K562 (cell line): ENCODE measurements around the gene IRF8. TPM values are rescaled to one million over a fixed set of nuclear protein-coding genes. Genes with fewer than 3 reads are reported as not detected.

ENCODE experiments used
- ATAC-seq: fragments of 200-7000 bp; cut with Tn5 transposase; 3 replicates; pipeline ENCODE4 v1.9.1; 2020; ENCODE audit warnings: moderate library complexity
- BruUV-seq: library from RNA; stranded (reverse); fragments of 400-500 nt; replicated peaks from 2 replicates; lab custom pipeline; 2021; lab: Mats Ljungman, UMichigan
- CTCF ChIA-PET: fragments of 300-600 bp; formaldehyde crosslinking; extraction: SDS; loops from one replicate; lab custom pipeline; 2021; ENCODE audit warnings: low intra/inter-chr PET ratio; lab: Yijun Ruan, JAX
- POLR2A ChIA-PET: fragments of 300-600, 350-650 bp; sonication (Branson Sonifier 250); formaldehyde crosslinking; extraction: SDS; loops from one replicate; lab custom pipeline; 2021; ENCODE audit warnings: antibody characterized with exemption, inconsistent platforms; lab: Yijun Ruan, JAX
- DNase-seq, 4 experiments: peaks; one replicate each; pipeline versions ENCODE4 v3.0.0 to v3.0.0-alpha.2; 2011 to 2018; ENCODE audit warnings: low spot score in 3 of 4, mixed read lengths in 3 of 4; ENCODE audit errors: extremely low read depth in 1 of 4
- FAIRE-seq: peaks from 2 replicates; lab custom pipeline; 2011; peaks lifted over from hg19 to GRCh38; lab: Jason Lieb, UNC
- H2AFZ ChIP-seq: 2 replicates; pipeline ENCODE4 v1.6.0; 2011; ENCODE audit warnings: low read depth, low read length, control low read depth, inconsistent platforms
- H3K27ac ChIP-seq: fragments of 200-600 bp; 3 replicates; pipeline ENCODE4 v1.8.0; 2011; ENCODE audit warnings: low read depth, mild to moderate bottlenecking, control low read depth, inconsistent platforms, low read length, moderate library complexity, mixed read lengths; ENCODE audit errors: extremely low read depth
- H3K27me3 ChIP-seq, 2 experiments: fragments of 300-600 bp in 1 of 2; 2 replicates in 1 of 2; 3 replicates in 1 of 2; pipeline versions ENCODE4 v1.6.0 to v1.8.0; 2011; ENCODE audit warnings: inconsistent platforms in 2 of 2, low read length in 2 of 2, mild to moderate bottlenecking in 1 of 2, mixed read lengths in 1 of 2, moderate library complexity in 1 of 2; ENCODE audit not compliant: control insufficient read depth in 2 of 2, insufficient read depth in 2 of 2
- H3K36me3 ChIP-seq: fragments of 300-600 bp; 3 replicates; pipeline ENCODE4 v1.8.0; 2011; ENCODE audit warnings: mild to moderate bottlenecking, low read length, inconsistent platforms; ENCODE audit not compliant: control insufficient read depth, insufficient read depth
- H3K4me1 ChIP-seq, 2 experiments: fragments of 200-600 bp in 1 of 2; replicated peaks in 1 of 2; 2 replicates in 1 of 2; 3 replicates in 1 of 2; pipeline versions ENCODE4 v1.5.1 to v1.8.0; 2011; ENCODE audit warnings: inconsistent platforms in 2 of 2, low read length in 2 of 2, mild to moderate bottlenecking in 1 of 2, mixed read lengths in 1 of 2, moderate library complexity in 1 of 2; ENCODE audit not compliant: control insufficient read depth in 2 of 2, insufficient read depth in 2 of 2
- H3K4me2 ChIP-seq: 2 replicates; pipeline ENCODE4 v1.6.1; 2011; ENCODE audit warnings: low read length, control low read depth, inconsistent platforms, mixed read lengths; ENCODE audit not compliant: insufficient read depth
- H3K4me3 ChIP-seq: fragments of 200-600 bp; sonication (generic), shearing (Covaris generic); 2 replicates; pipeline ENCODE4 v1.5.1; 2016; ENCODE audit warnings: control low read depth, inconsistent platforms
- H3K79me2 ChIP-seq: fragments of 200-600 bp; 3 replicates; pipeline ENCODE4 v1.8.0; 2011; ENCODE audit warnings: low read length, inconsistent platforms; ENCODE audit not compliant: control insufficient read depth, insufficient read depth
- H3K9ac ChIP-seq, 2 experiments: 2 replicates each; pipeline versions ENCODE4 v1.6.0 to v1.6.1; 2011; ENCODE audit warnings: low read depth in 2 of 2, low read length in 2 of 2, control low read depth in 1 of 2, inconsistent platforms in 1 of 2, mild to moderate bottlenecking in 1 of 2, mixed read lengths in 1 of 2; ENCODE audit not compliant: insufficient read depth in 1 of 2
- H3K9me1 ChIP-seq: one replicate; pipeline ENCODE4 v1.6.0; 2011; ENCODE audit warnings: inconsistent platforms, mild to moderate bottlenecking, low read length, moderate library complexity; ENCODE audit not compliant: control insufficient read depth, insufficient read depth
- H3K9me3 ChIP-seq: replicated peaks from 2 replicates; pipeline ENCODE4 v1.5.1; 2011; ENCODE audit warnings: low read depth, low read length, inconsistent platforms; ENCODE audit not compliant: control insufficient read depth, insufficient read depth
- H4K20me1 ChIP-seq: replicated peaks from 2 replicates; pipeline ENCODE4 v1.6.1; 2011; ENCODE audit warnings: low read length, inconsistent platforms, mixed read lengths; ENCODE audit not compliant: control insufficient read depth, insufficient read depth
- ARID3A ChIP-seq: IDR thresholded peaks from 2 replicates; pipeline ENCODE4 v1.6.1; 2012; ENCODE audit warnings: low read depth, low read length, improper control_type of control experiment, borderline replicate concordance
- ELF4 ChIP-seq: fragments of 450-650 bp; formaldehyde crosslinking; IDR thresholded peaks from 2 replicates; pipeline ENCODE4 v1.4.0; 2022; ENCODE audit warnings: missing genetic modification characterization
- FOSL1 ChIP-seq: fragments of 200-800 bp; sonication (Bioruptor generic); conservative IDR thresholded peaks from 2 replicates; pipeline ENCODE4 v1.6.1; 2016; ENCODE audit warnings: missing genetic modification characterization, missing compliant biosample characterization
- HEY1 ChIP-seq: fragments of 250-450 bp; sonication (Bioruptor Pico); IDR thresholded peaks from 2 replicates; pipeline ENCODE4 v1.5.0; 2020; ENCODE audit warnings: mild to moderate bottlenecking, moderate library complexity, borderline replicate concordance
- MTA3 ChIP-seq: fragments of 450-650 bp; formaldehyde crosslinking; IDR thresholded peaks from 2 replicates; pipeline ENCODE4 v1.6.1; 2017; ENCODE audit warnings: mild to moderate bottlenecking, borderline replicate concordance
- RNF2 ChIP-seq: sonication (generic); IDR thresholded peaks from 2 replicates; pipeline ENCODE4 v1.6.1; 2016
- SIN3A ChIP-seq, 2 experiments: fragments of 150-350 bp in 1 of 2; IDR thresholded peaks; 2 replicates each; pipeline ENCODE4 v1.6.1; 2011 to 2016; ENCODE audit warnings: borderline replicate concordance in 2 of 2, low read depth in 2 of 2, low read length in 2 of 2, mild to moderate bottlenecking in 2 of 2, moderate library complexity in 2 of 2; ENCODE audit not compliant: control insufficient read depth in 1 of 2
- ZNF121 ChIP-seq: sonication (generic); formaldehyde crosslinking; conservative IDR thresholded peaks from 2 replicates; pipeline ENCODE4 v1.8.0; 2022; ENCODE audit warnings: missing genetic modification reagents
- ZNF512 ChIP-seq: IDR thresholded peaks from 2 replicates; pipeline ENCODE4 v1.6.1; 2016; ENCODE audit warnings: missing genetic modification characterization, missing compliant biosample characterization
- ZNF551 ChIP-seq: fragments of 250-450 bp; sonication (Bioruptor Pico); IDR thresholded peaks from 2 replicates; pipeline ENCODE4 v1.5.0; 2021; ENCODE audit warnings: mild to moderate bottlenecking, moderate library complexity
- WGBS: fragments of 100-300 bp; shearing (Covaris generic); methylation state at CpG from one replicate; pipeline ENCODE4 v1.1.6; 2016; ENCODE audit warnings: low coverage, mixed read lengths; ENCODE audit not compliant: insufficient coverage; ENCODE audit errors: missing lambda C conversion rate; 5-methylcytosine and 5-hydroxymethylcytosine counted together
- in situ Hi-C: fragments of 300-500 bp; cut with MboI; formaldehyde crosslinking; loops from 4 replicates; pipeline ENCODE4 v1.15.0; 2018; ENCODE audit warnings: inconsistent platforms, mixed read lengths
- intact Hi-C: fragments of 100-400 bp; cut with micrococcal nuclease; formaldehyde crosslinking; loops from 2 replicates; pipeline ENCODE4 v1.14.2; 2022
- polyA plus RNA-seq, 8 experiments: library from polyadenylated mRNA; depleted of rRNA in 4 of 8; stranded (reverse) in 5 of 8; unstranded in 3 of 8; fragments of >200 nt; fragmentation: Nextera tagmentation in 2 of 8; fragmentation: Illumina TruSeq in 1 of 8; extraction: Ambion mirVana in 2 of 8; extraction: Trizol in 1 of 8; gene quantifications; 2 replicates each; pipeline versions ENCODE4 v1.2.1 to v1.2.3, GENCODE V29; 2011 to 2014; ENCODE audit warnings: inconsistent platforms in 1 of 8, missing spikeins in 1 of 8
- total RNA-seq, 7 experiments: library from RNA; depleted of rRNA in 6 of 7; stranded (reverse); fragments of >200 nt in 6 of 7; fragmentation: Illumina TruSeq in 2 of 7; extraction: Trizol in 2 of 7; gene quantifications; 2 replicates each; pipeline versions ENCODE4 v1.2.1 to v1.2.3, GENCODE V29; 2011 to 2021; ENCODE audit warnings: low replicate concordance in 1 of 7

Gene IRF8
- total and polyA plus RNA-seq, 9 of the 15 experiments (the other 6 are each of a cell fraction or from before 2014, with no cell fraction given), result 0.01 to 0.98 TPM; not detected in 7

- no peak for TF ChIP-seq SIN3A (IDR thresholded peaks at IDR 0.05; ENCODE audit: borderline replicate concordance in 2 of 2, control insufficient read depth in 1 of 2, low read depth in 2 of 2, low read length in 2 of 2)
Observed at GRCh38 chr16:85909932-85910853, 11.2 kb downstream of the IRF8 start (continued).

GRCh38 chr16:85910854-85911247 is 11.9 kb downstream of the IRF8 start:
- in situ Hi-C loops (no loop called here), intact Hi-C loops (no loop called here)
- Histone ChIP-seq H3K27me3 (peaks cover 49 to 85% of the 10 kb centered on the region in 2 experiments), H3K9me3 (no peaks in the 10 kb centered on the region), H3K27ac (no peak overlapping the region), H3K4me1 (peaks cover 0 to 3% of the 10 kb centered on the region in 2 experiments; a peak in 1 of 5 replicates), H3K9ac (no peak overlapping the region), H2AFZ (no peak overlapping the region), H3K79me2 (no peaks in the 10 kb centered on the region), H3K4me2 (no peak overlapping the region), H3K4me3 (no peak overlapping the region), H3K36me3 (no peaks in the 10 kb centered on the region), H4K20me1 (peaks cover 5% of the 10 kb centered on the region), H3K9me1 (no peaks in the 10 kb centered on the region)
- no peak for DNase-seq
- ChIA-PET CTCF (no interaction called here), POLR2A (no interaction called here)
- no peak for TF ChIP-seq ARID3A
- no peak for TF ChIP-seq FOSL1 (tag)
- no peak for TF ChIP-seq ZNF512
- TF ChIP-seq MTA3, result no peak
- no peak for TF ChIP-seq ZNF551 (CRISPR knock-in tag)
- TF ChIP-seq ELF4 (CRISPR knock-in tag), result no peak
- TF ChIP-seq RNF2, result no peak
- no peak for TF ChIP-seq ZNF121 (CRISPR knock-in tag)
- no peak for TF ChIP-seq HEY1 (CRISPR knock-in tag)
- no peak for ATAC-seq
- FAIRE-seq, result no peak
- WGBS, result 2% methylated on average over 9 of the region's 9 CpGs
- BruUV-seq, result no TSS peak
